ENCODE measurements around the gene TGFB2.

- TF ChIP-seq CTCF (IDR thresholded peaks at IDR 0.05; ENCODE audit: insufficient read depth, low read length) = no peak
- 0 out of 2 replicates have a peak, but pooled peaks have one; percentile 5 for TF ChIP-seq POLR2AphosphoS5 (IDR thresholded peaks at IDR 0.05; ENCODE audit: low read depth)
- no peak for TF ChIP-seq REST (IDR thresholded peaks at IDR 0.05; ENCODE audit: insufficient replicate concordance, low read depth)
Observed at GRCh38 chr1:218344814-218345672, at the start of gene TGFB2.
